Uterus (tissue), 2 donors: Measurements from ENCODE around the gene MSRB2.

Experiments used
- CTCF ChIP-seq, 4 experiments: fragments of 200-600 bp in 2 of 4; fragments of 450-650 bp in 2 of 4; sonication (generic) in 2 of 4; IDR thresholded peaks; one replicate each; pipeline ENCODE4 v1.5.1; 2016 to 2019; ENCODE audit warnings: antibody characterized with exemption in 4 of 4, mild to moderate bottlenecking in 2 of 4, moderate library complexity in 1 of 4
- POLR2A ChIP-seq, 2 donors: fragments of 450-650 bp; IDR thresholded peaks; one replicate each; pipeline ENCODE4 v1.6.1; 2016; ENCODE audit warnings: antibody characterized with exemption in 2 of 2, mild to moderate bottlenecking in 1 of 2, moderate library complexity in 1 of 2

GRCh38 chr10:23063973-23064812, 31.2 kb upstream of the MSRB2 start:
- no peak for TF ChIP-seq CTCF (IDR thresholded peaks at IDR 0.05)
- no peak for TF ChIP-seq POLR2A (IDR thresholded peaks at IDR 0.05)
